NCI-H1436 treated with DMSO at 0.1 percent for 48 hours (cell line): ENCODE results near the gene METTL4.

Experiments
- DNase-seq: peaks from one replicate; lab custom pipeline; 2025; lab: John Stamatoyannopoulos, UW

METTL4 gene

GRCh38 chr18:2571200-2572170 is at the start of gene METTL4, which contains the start of gene NDC80:
METTL4 (minus strand) TSS chr18:2571505; CDS start chr18:2567216, 4,289 bp downstream.
NDC80 (plus strand) TSS chr18:2571557; CDS start chr18:2572986, 1,429 bp downstream.
- no peak for DNase-seq

GRCh38 chr18:2618009-2618408 is 46.7 kb upstream of the METTL4 start:
- no peak for DNase-seq

- DNase-seq: no peak
Measured at GRCh38 chr18:2617401-2617998, 46.2 kb upstream of the METTL4 start.

GRCh38 chr18:2612996-2613395 is 41.7 kb upstream of the METTL4 start:
- DNase-seq: no peak

GRCh38 chr18:2610549-2610948 is 39.2 kb upstream of the METTL4 start:
- DNase-seq: no peak

GRCh38 chr18:2609604-2610003 is 38.3 kb upstream of the METTL4 start:
- DNase-seq: no peak

- no peak for DNase-seq
Measured at GRCh38 chr18:2606335-2606734, 35.0 kb upstream of the METTL4 start.

- DNase-seq: no peak
Measured at GRCh38 chr18:2602844-2603243, 31.5 kb upstream of the METTL4 start.

- no peak for DNase-seq
Measured at GRCh38 chr18:2597639-2598038, 26.3 kb upstream of the METTL4 start.

GRCh38 chr18:2590303-2590702 is 19.0 kb upstream of the METTL4 start:
- no peak for DNase-seq

- DNase-seq: no peak
Measured at GRCh38 chr18:2589345-2590068, 18.2 kb upstream of the METTL4 start.

GRCh38 chr18:2588666-2589344 is 17.5 kb upstream of the METTL4 start:
- DNase-seq: no peak

GRCh38 chr18:2587788-2588187 is 16.5 kb upstream of the METTL4 start:
- no peak for DNase-seq

- no peak for DNase-seq
Measured at GRCh38 chr18:2573408-2573807, 2.1 kb upstream of the METTL4 start.

- no peak for DNase-seq
Measured at GRCh38 chr18:2572892-2573291, 1.6 kb upstream of the METTL4 start.

- no peak for DNase-seq
Measured at GRCh38 chr18:2572171-2572569, 865 bp upstream of the METTL4 start.

- DNase-seq: no peak
Measured at GRCh38 chr18:2570772-2571199, 519 bp downstream of the METTL4 start.

GRCh38 chr18:2569338-2570207 is 1.7 kb downstream of the METTL4 start:
- no peak for DNase-seq

- no peak for DNase-seq
Measured at GRCh38 chr18:2568605-2569004, 2.7 kb downstream of the METTL4 start.

GRCh38 chr18:2568129-2568528 is 3.2 kb downstream of the METTL4 start:
- DNase-seq: no peak

- DNase-seq: no peak
Measured at GRCh38 chr18:2564373-2564772, 6.9 kb downstream of the METTL4 start.
